Chondrocyte (in vitro differentiated cells): ENCODE measurements around the gene ITPRID1. TPM values are rescaled to one million over a fixed set of nuclear protein-coding genes. Genes with fewer than 3 reads are reported as not detected.

Source experiments
- DNase-seq: peaks from one replicate; pipeline ENCODE4 v3.0.0; 2021; ENCODE audit warnings: mixed read lengths, low spot score
- H3K27ac Mint-ChIP-seq: one replicate; pipeline ENCODE4 v1.8.0; 2021; ENCODE audit warnings: mild to moderate bottlenecking, moderate library complexity, mixed read lengths; ENCODE audit not compliant: unreplicated experiment
- H3K27me3 Mint-ChIP-seq: 2 replicates; pipeline ENCODE4 v1.8.0; 2021; ENCODE audit warnings: low read depth, mixed read lengths
- H3K36me3 Mint-ChIP-seq: 2 replicates; pipeline ENCODE4 v1.8.0; 2021; ENCODE audit warnings: low read depth, mixed read lengths
- H3K4me1 Mint-ChIP-seq: 2 replicates; pipeline ENCODE4 v1.8.0; 2021; ENCODE audit warnings: low read depth, mild to moderate bottlenecking, mixed read lengths
- H3K4me3 Mint-ChIP-seq: one replicate; pipeline ENCODE4 v1.8.0; 2021; ENCODE audit warnings: mild to moderate bottlenecking, moderate library complexity, mixed read lengths; ENCODE audit not compliant: unreplicated experiment
- H3K9me3 Mint-ChIP-seq: 2 replicates; pipeline ENCODE4 v1.8.0; 2021; ENCODE audit warnings: low read depth, mixed read lengths
- total RNA-seq: library from RNA; stranded (reverse); gene quantifications from 3 replicates; pipeline ENCODE4 v1.2.1, GENCODE V29; 2021
- TF ChIP-seq, protein P1 (sequence below): fragments of 200-600 bp; sonication (generic); IDR thresholded peaks from 2 replicates; pipeline ENCODE4 v1.5.0; 2021; ENCODE audit warnings: antibody characterized with exemption, mild to moderate bottlenecking, moderate library complexity

The ITPRID1 gene
- total RNA-seq, 1 donor from 2014 or later = not detected

- no peaks in the 10 kb centered on the region for H3K9me3 Mint-ChIP-seq
- H3K27me3 Mint-ChIP-seq = peaks cover 14% of the 10 kb centered on the region
- peaks cover 3% of the 10 kb centered on the region for H3K4me1 Mint-ChIP-seq
- H3K36me3 Mint-ChIP-seq = no peaks in the 10 kb centered on the region
- H3K4me3 Mint-ChIP-seq = no peak overlapping the region
- H3K27ac Mint-ChIP-seq = no peak overlapping the region
- no peak for DNase-seq
- TF ChIP-seq, protein P1, sequence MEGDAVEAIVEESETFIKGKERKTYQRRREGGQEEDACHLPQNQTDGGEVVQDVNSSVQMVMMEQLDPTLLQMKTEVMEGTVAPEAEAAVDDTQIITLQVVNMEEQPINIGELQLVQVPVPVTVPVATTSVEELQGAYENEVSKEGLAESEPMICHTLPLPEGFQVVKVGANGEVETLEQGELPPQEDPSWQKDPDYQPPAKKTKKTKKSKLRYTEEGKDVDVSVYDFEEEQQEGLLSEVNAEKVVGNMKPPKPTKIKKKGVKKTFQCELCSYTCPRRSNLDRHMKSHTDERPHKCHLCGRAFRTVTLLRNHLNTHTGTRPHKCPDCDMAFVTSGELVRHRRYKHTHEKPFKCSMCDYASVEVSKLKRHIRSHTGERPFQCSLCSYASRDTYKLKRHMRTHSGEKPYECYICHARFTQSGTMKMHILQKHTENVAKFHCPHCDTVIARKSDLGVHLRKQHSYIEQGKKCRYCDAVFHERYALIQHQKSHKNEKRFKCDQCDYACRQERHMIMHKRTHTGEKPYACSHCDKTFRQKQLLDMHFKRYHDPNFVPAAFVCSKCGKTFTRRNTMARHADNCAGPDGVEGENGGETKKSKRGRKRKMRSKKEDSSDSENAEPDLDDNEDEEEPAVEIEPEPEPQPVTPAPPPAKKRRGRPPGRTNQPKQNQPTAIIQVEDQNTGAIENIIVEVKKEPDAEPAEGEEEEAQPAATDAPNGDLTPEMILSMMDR = no peak
Measured at GRCh38 chr7:31688996-31689395, 175.1 kb downstream of the ITPRID1 start.

DNA sequence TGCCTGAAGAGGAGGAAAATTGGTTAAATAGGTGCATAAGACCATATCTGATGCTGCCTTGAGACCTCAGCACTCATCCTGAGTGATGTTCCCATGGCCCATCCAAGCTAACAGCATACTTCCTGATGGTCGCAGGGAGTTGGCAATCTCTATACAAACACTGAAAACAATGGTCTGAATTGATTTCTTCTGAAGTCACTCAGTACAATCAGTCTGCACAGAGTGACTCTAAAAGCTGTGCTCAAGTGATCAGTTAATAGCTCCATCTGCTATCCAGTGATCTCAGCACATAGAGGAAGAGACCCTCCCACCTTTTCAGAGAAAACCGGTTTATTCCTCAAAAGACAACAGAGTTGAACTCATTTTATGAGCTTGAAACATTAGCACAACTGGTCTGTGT is 177.0 kb downstream of the ITPRID1 start:
- H3K4me3 Mint-ChIP-seq = no peak overlapping the region
- H3K4me1 Mint-ChIP-seq = peaks cover 3% of the 10 kb centered on the region
- peaks cover 20% of the 10 kb centered on the region for H3K27me3 Mint-ChIP-seq
- no peaks in the 10 kb centered on the region for H3K9me3 Mint-ChIP-seq
- H3K36me3 Mint-ChIP-seq = no peaks in the 10 kb centered on the region
- H3K27ac Mint-ChIP-seq = no peak overlapping the region
- no peak for DNase-seq
- TF ChIP-seq, protein P1 = no peak

GRCh38 chr7:31692451-31692850 is 178.6 kb downstream of the ITPRID1 start:
- no peaks in the 10 kb centered on the region for H3K36me3 Mint-ChIP-seq
- H3K4me1 Mint-ChIP-seq = peaks cover 3% of the 10 kb centered on the region
- no peak for DNase-seq
- TF ChIP-seq, protein P1 = no peak
- H3K4me3 Mint-ChIP-seq = no peak overlapping the region
- H3K27ac Mint-ChIP-seq = no peak overlapping the region
- no peaks in the 10 kb centered on the region for H3K9me3 Mint-ChIP-seq
- peaks cover 19% of the 10 kb centered on the region for H3K27me3 Mint-ChIP-seq

DNA sequence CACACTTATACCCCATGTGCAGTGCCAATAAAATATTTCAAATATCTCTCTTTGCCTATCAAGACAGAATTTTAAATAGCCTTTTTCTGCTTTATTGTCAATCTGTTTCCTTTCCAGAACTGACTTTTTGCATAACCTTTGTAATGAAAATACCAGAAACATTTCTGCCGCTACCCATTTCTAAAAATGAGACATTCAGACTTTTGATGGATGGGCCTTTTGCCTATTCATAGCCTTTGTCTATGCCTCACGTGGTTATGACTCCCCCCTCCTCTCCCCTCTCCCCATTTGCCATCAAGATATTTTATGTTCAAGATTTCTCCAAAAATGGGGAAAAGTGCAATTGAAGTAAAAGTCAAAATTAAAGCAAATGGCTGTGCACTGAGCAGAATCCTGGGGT is 179.0 kb downstream of the ITPRID1 start:
- H3K36me3 Mint-ChIP-seq = no peaks in the 10 kb centered on the region
- H3K27me3 Mint-ChIP-seq = peaks cover 18% of the 10 kb centered on the region
- DNase-seq = no peak
- peaks cover 3% of the 10 kb centered on the region for H3K4me1 Mint-ChIP-seq
- TF ChIP-seq, protein P1 = no peak
- no peak overlapping the region for H3K4me3 Mint-ChIP-seq
- H3K27ac Mint-ChIP-seq = no peak overlapping the region
- H3K9me3 Mint-ChIP-seq = no peaks in the 10 kb centered on the region

DNA sequence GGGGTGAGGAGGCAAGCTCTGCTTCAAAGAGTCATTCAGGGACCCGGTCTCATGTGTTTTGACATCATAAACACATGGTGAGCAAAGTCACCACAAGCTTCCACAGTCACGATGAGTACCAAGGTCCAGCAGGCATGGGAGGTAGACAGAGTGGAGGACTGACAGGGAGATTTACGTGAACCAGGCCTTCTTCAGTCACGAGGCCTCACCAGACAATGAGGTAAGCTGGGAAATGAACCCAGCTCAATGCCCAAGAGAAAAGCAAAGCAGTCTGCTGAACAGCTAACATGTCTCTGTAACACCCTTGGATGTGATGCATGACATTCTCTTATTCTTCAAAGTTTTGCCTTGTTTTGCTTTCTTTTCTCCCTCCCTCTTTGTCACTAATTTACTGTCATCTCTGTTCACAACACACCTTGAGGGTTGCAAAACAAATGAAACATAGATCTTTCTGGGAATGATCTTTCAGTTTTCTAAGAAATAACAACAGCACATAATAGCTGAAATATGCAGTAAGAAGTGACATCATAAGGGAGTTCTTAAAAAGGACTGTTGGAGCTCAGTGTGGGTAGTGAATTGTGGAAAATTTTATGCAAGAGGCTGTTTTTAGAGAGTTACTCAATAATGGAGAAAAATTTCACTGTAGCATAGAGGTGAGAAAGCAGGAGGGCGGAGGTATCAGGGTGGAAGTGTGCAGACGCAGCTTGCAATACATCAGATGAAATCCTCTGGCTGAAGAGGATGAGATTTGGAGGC is 182.1 kb downstream of the ITPRID1 start:
- DNase-seq = no peak
- H3K9me3 Mint-ChIP-seq = peaks cover 1% of the 10 kb centered on the region
- H3K4me3 Mint-ChIP-seq = no peak overlapping the region
- no peaks in the 10 kb centered on the region for H3K36me3 Mint-ChIP-seq
- H3K27ac Mint-ChIP-seq = no peak overlapping the region
- H3K4me1 Mint-ChIP-seq = peaks cover 3% of the 10 kb centered on the region
- TF ChIP-seq, protein P1 = no peak
- peaks cover 15% of the 10 kb centered on the region for H3K27me3 Mint-ChIP-seq
